ENCODE data around the gene EEF2KMT. TPM values are rescaled to one million over a fixed set of nuclear protein-coding genes. Genes with fewer than 3 reads are reported as not detected.
"Not testable (repeated sequence)": the region's sequence is repeated elsewhere in the genome, so short reads cannot be mapped to it uniquely, and the experiment has no call there.

The EEF2KMT gene, protein sequence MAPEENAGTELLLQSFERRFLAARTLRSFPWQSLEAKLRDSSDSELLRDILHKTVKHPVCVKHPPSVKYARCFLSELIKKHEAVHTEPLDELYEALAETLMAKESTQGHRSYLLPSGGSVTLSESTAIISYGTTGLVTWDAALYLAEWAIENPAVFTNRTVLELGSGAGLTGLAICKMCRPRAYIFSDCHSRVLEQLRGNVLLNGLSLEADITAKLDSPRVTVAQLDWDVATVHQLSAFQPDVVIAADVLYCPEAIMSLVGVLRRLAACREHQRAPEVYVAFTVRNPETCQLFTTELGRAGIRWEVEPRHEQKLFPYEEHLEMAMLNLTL
- total RNA-seq, result 8.9 and 16.4 TPM in 2 replicates

GRCh38 chr16:5097470-5098220 is at the start of gene EEF2KMT:
Gene EEF2KMT, minus strand, starts transcription at chr16:5097795. Its CDS starts 56 bp downstream, at chr16:5097739.
- peak; percentile 95 for DNase-seq (ENCODE audit: low read depth, low spot score)

DNA sequence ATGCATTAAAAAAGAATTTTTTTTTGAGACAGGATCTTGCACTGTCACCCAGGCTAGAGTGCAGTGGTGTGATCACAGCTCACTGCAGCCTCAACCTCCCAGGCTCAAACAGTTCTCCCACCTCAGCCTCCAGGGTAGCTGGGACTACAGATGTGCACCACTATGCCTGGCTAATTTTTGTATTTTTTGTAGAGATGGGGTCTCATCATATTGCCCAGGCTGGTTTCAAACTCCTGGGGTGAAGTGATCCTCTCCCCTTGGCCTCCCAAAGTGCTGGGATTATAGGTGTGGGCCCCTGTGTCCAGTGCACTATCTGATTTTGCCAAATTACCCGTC is 47.0 kb upstream of the EEF2KMT start:
- not testable (repeated sequence) for DNase-seq (ENCODE audit: low read depth, low spot score)

- DNase-seq (ENCODE audit: low read depth, low spot score), result no peak
These were observed 46.4 kb upstream of the EEF2KMT start for GRCh38 chr16:5143761-5144620.

DNA sequence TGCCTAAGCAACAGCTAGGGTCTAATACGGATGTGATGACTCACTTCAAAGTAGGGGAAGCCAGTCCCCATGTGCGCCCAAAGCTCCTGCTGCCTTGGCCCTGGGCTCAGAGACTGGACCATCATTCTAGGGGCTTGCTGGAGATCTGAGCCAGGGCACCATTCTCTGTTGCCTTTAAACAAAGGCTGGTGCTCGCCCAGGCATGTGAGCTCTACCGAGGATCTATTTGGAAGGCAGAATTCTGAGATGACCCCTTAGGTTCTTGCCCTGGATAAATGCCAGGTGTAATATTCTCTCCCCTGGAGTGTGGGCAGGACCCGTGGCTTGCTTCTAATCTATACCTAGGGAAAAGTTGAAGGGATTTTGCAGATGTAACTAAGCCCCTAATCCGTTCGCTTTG is 42.6 kb upstream of the EEF2KMT start:
- DNase-seq (ENCODE audit: low read depth, low spot score), result not testable (repeated sequence)

DNA sequence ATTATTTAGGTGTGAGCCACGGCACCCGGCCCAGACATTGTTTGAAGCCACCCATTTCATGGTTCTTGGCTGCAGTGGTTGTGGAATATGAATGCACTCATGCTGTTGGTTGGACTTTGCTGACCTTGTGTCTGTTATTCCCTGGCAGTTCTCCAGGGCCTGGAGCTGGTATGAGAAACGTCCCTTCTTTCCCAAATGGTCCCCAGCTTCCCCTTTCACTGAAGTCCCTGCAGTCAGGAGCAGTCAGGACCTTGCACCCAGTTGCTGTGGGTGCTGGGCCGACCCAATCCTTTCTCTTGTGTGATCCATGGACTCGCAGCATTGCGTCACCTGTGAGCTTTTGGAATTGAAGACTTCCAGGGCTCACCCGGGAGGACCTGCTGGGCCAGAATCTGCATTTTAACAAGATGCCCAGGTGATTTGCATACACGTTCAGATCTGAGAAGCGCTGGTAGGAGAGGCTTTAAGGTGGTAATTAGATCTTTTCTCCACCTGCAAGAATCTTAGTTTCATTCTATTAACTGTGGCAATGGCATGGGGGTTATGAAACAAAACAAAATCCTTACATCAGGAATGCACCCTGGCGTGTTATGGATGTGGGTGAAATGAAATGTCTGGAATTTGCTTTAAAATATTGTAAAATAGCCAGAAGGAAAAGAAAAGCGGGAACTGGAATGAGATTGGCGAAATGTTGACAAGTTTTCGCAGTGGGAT is 37.3 kb upstream of the EEF2KMT start:
- DNase-seq (ENCODE audit: low read depth, low spot score), result not testable (repeated sequence)

- not testable (repeated sequence) for DNase-seq (ENCODE audit: low read depth, low spot score)
These were observed 35.5 kb upstream of the EEF2KMT start for GRCh38 chr16:5132915-5133600.

- DNase-seq (ENCODE audit: low read depth, low spot score), result not testable (repeated sequence)
These were observed 33.9 kb upstream of the EEF2KMT start for GRCh38 chr16:5131467-5132004.

DNA sequence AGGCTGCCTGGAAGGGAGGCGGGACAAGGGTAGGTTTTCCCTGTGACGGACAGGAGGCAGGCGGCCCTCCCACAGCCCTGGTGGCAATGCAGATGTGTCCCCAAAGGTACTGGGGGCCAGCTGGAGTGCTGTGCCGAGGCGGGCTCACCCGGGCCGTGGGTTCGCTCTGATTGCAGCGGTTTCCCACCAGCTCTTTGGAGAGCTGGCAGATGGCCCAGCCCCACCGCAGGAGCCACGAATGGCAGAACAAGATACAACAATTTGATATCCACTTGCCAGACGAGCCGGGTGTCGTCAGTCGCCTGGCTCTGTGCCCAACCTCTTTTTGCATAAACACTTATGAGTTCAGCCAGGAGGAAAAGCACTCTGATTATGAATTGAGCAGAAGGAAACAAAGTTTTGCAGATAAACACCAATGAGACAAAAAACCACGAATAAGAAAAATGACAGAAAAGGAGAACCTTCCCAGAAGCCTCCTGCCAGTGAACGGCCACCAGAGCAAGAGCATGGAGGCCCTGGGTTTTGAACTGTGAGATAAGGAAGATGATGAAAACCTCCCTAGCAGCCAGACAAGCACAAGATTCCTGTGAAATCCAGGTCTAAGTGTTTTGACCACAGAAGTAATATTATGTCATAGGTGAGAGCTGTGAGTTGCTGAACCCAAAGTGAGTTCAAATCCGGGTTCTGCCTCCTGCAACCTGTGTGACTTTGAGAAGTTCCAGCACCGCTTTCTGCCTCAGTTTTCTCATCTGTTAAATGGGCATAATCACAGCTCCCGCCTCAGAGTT is 19.9 kb upstream of the EEF2KMT start:
- not testable (repeated sequence) for DNase-seq (ENCODE audit: low read depth, low spot score)

DNA sequence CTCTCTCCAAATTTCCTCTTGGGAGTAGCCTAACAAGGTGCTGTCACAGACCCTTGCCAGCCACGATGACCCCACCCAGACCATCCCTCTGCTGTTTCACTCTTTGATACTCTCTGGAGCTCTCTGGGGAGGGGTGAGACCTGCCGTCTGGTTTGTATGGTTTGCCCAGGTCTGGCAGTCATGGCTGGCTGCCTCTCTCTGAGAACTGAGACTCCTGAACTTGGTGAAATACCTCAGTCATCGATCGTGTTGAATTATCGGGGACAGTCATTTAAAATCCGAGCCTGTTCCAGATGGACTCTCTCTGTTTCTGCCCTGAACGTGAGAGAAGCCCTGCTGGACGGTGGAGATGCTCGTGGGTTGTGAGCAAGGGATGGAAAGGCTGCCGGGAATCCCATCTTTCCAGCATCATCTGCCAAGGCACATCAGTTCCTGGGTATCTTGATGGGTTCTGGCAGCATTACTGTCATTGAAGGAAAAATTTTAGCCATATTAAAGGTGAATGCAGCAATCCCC is 19.2 kb upstream of the EEF2KMT start:
- not testable (repeated sequence) for DNase-seq (ENCODE audit: low read depth, low spot score)

GRCh38 chr16:5110933-5111332 is 13.3 kb upstream of the EEF2KMT start:
- not testable (repeated sequence) for DNase-seq (ENCODE audit: low read depth, low spot score)

- no peak for DNase-seq (ENCODE audit: low read depth, low spot score)
These were observed 11.0 kb upstream of the EEF2KMT start for GRCh38 chr16:5108505-5109158.

DNA sequence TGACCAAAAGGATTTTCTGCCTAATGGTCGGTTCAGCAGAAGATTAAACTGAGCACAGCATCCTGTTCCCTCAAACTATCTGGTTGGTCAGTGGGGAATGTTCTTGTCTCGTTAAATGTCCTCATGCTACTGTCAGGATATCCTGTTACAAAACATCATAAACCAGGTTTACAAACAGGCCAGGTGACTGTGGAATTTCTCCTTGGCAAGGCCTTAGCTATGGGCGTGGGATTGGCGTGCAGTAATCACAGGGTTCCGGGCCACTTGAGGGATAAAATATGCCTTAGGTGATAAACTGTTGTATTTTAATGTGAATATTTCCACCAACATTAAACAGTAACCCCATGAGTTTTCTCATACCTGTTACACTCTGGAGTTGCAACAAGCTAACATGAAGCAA is 7.4 kb upstream of the EEF2KMT start:
- DNase-seq (ENCODE audit: low read depth, low spot score), result not testable (repeated sequence)

DNA sequence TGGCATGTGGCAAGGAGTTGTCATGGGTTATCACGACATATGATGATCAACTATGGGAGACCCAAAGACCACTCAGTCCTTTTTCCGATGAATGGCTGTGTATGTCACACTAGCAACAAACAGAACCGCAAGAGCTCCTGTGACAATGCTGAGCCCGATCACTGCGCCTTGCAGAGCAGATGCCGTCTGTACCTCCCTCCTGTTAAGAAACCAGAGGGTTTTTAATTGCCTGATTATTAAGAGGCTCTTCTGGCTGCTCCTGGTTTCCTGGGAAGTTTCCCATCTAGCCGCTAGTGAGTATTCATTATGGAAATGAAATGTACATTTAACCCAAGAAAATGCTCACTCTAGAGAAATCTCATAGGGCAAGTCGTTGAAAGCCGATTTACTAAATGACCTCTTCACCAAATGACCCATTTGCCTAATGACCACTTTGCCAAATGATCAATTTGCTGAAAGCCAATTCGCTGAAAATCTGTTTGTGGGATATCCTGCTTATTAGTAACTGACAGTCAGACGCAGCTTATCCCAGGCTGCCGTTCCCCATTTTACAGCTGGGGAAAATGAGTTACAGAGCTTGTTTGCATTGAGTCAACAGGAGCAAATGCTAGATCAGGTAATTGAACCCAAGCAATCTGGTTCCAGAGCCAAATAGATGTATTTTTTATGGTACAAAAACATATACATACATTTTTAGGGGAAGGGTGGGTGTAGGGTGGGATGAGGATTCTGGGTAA is 5.9 kb upstream of the EEF2KMT start:
- not testable (repeated sequence) for DNase-seq (ENCODE audit: low read depth, low spot score)

DNA sequence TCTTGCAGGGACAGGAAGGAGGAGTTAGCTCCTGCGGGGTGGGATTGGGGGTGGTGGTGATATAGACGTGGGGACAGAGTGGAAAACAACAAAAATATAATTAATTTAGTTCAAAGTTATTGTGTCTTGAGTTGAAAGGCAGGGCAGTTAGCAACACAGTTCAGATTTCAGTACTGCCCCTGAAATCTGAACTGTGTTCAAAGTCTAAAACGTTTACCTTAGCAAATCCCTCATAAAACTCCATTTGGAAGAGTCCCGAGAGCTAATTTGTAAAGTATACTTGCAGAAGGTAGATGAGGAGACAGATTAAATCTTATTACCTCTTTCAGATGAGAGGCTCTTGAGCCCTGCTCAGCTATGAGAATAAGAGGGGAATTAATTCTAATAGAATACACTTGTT is 1.6 kb upstream of the EEF2KMT start:
- DNase-seq (ENCODE audit: low read depth, low spot score), result not testable (repeated sequence)

DNA sequence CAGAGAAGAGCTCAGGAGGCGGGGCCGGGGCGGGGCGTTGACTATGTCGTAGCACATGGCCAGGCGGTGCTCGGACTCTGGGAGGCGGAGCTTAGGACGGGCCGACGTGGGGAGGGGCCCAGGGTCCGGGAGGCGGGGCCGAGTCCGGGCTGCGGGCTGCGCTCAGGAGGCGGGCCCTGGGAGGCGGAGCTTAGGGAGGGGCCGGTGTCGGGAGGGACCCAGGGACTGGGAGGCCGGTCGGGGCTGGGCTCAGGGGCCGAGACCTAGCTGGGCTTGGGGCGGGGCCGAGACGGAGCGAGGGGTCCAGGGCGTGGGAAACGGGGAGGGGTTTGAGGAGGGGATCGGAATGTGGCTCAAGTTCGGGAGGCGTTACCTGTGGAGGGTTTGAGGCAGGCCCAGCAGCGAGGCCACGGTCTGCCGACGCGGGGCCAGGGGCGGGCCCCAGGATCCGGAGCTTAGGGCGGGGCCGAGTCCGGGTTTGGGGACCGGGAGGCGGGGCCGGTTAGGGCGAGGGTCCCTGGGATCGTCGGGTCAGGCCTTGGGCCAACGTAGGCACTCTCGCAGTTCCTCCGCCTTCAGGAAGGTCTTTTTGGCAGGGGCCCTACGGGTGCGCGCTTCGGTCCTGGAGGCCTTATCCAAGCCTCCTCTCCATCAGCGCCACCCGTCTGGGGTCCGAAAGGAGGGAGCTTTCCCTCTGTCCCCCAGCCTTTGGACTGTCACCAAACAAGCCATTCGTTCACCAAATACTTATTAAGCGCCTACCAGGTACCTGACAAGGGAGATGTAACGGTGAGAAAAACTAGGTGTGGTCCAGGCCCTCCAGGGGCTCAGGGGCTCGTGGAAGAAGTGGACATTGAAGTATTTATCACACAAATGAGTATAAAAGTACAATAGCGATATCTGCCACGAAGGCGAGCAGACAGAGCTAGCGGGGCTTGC is 895 bp upstream of the EEF2KMT start:
- not testable (repeated sequence) for DNase-seq (ENCODE audit: low read depth, low spot score)

DNA sequence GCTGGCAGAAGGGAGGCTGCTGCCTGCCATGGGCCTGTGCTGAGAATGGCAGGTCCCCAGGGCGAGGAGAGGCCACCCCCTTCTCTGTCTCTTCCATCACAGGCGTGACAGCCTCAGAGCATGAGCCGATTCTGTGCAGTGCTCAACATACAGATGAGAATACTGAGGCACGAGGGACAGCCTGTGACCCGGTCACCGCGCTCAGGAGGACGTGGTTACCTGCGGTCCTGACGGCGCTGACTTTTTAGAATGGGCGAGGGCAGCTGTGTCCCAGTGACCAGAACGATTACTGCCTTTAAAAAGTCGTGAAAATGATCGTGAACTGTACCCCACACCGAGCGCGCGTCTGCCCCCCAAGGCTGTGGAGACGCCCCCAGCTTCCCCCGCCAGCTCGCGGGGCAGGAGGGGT is 530 bp downstream of the EEF2KMT start:
- not testable (repeated sequence) for DNase-seq (ENCODE audit: low read depth, low spot score)
